D721Med (cell line): ENCODE results near the gene SH3BGR.
A peak's percentile ranks its signal among the peaks of the same experiment; 100 is the strongest.

Source experiments
- DNase-seq: peaks from one replicate; pipeline ENCODE4 v3.0.0; 2011; ENCODE audit warnings: low spot score; ENCODE audit not compliant: insufficient read length
- FAIRE-seq: peaks from 2 replicates; lab custom pipeline; 2011; peaks lifted over from hg19 to GRCh38; lab: Jason Lieb, UNC
- TF ChIP-seq, protein P1 (sequence below): IDR thresholded peaks from 2 replicates; pipeline ENCODE4 v1.5.1; 2012; ENCODE audit warnings: mild to moderate bottlenecking, control low read depth; ENCODE audit not compliant: insufficient read depth; ENCODE audit errors: missing control alignments

Gene SH3BGR

DNA sequence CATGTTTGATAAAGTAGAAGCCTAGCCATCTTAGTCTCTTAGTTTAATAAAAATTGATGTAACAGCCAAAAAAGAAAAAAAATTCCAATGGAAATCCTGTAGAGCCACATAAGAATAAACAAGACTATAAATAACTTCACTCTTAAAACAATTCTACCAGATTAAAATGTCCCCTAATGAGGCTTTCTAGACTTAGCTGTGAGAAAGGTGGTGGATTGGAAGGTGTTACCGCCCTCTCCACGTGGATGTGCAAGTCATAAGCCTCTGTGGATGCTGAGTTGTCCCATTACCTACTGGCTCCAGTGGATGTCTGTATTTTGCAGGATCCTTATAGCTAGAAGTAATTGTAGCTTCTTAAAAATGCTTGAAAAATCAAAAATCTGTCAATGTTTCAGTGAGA is 20.8 kb upstream of the SH3BGR start:
- FAIRE-seq (peak; percentile 21), DNase-seq (no peak)
- TF ChIP-seq, protein P1, sequence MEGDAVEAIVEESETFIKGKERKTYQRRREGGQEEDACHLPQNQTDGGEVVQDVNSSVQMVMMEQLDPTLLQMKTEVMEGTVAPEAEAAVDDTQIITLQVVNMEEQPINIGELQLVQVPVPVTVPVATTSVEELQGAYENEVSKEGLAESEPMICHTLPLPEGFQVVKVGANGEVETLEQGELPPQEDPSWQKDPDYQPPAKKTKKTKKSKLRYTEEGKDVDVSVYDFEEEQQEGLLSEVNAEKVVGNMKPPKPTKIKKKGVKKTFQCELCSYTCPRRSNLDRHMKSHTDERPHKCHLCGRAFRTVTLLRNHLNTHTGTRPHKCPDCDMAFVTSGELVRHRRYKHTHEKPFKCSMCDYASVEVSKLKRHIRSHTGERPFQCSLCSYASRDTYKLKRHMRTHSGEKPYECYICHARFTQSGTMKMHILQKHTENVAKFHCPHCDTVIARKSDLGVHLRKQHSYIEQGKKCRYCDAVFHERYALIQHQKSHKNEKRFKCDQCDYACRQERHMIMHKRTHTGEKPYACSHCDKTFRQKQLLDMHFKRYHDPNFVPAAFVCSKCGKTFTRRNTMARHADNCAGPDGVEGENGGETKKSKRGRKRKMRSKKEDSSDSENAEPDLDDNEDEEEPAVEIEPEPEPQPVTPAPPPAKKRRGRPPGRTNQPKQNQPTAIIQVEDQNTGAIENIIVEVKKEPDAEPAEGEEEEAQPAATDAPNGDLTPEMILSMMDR, result no peak

DNA sequence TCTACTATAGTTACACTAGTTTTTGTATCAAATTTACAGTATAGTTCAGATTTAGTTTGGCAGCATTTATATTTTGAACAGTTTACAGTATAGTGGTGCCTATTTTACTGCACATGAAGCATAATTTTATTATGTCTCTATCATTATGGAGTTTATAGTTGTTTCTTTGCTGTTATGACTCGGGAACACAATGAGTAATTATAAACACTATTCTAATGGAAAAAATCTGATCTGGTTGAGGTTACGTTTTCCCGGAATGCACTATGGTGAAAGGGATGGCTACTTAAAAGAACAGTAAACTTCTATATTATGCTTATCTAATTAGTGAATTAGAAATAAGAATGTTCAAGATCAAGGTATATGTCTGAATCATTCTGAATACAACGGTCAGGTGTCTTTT is 16.8 kb upstream of the SH3BGR start:
- TF ChIP-seq, protein P1, result no peak
- DNase-seq (no peak), FAIRE-seq (no peak)

DNA sequence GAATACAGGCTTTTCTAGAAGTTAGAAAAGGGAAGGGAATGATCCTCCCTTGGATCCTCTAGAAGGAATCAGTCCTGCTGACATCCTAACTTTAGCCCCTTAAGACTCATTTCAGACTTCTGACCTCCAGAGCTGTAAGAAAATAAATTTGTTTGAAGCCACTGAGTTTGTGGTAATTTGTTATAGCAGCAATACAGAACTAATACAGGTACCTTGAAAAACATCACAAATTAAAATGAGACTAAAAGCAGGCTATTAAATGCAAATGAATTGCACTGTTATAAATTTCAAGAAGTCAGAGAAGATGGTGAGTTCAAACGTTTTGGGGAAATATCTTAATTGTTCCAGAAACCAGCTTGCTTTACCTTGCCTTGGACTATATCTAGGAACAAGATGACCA is 12.5 kb upstream of the SH3BGR start:
- FAIRE-seq (no peak), DNase-seq (no peak)
- TF ChIP-seq, protein P1, result no peak

DNA sequence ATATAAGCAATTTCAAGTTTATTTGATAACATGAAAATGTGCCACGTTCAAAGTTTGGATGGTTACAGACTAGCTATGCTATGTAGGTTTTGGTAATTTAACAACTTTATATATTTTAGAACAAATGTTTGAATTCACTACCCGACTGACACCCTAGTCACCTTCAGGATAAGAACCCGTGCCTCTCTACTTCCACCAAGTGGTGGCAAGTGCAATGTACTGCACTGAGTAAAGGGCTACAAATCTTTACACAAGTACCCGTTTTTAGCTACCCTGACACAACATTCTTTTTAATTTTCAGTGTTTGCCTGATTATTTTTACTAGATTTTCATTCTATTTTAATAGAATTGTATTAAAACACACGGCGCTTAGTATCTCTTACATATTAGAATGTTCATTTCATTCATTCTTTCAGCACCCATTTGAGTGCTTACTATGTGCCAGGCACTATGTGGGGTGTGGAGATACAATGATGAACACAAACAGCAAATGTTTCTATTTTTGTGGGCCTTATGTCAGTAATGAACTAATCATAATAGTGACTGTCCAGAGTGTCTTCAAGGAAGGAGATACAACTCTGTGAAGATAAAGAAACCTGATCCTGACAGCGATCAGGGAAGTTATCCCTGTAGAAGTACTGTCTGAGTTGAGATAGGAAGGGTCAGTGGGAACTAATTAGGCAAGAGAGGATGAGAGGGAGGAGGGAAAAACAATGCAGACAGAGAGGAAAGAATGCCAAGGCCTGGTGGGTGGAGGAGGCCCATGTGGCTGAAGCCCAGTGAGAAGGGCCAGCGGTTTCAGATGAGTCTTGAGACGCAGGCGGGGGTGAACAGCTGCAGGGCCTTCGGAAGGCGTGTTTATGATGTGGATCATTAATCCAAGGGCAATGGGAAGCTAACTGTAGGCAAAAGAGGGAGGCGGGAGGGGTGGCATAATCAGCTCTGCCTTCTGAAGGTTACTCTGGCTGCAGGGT is 10.0 kb upstream of the SH3BGR start:
- TF ChIP-seq, protein P1, result peak; percentile 78
- DNase-seq (no peak), FAIRE-seq (no peak)

DNA sequence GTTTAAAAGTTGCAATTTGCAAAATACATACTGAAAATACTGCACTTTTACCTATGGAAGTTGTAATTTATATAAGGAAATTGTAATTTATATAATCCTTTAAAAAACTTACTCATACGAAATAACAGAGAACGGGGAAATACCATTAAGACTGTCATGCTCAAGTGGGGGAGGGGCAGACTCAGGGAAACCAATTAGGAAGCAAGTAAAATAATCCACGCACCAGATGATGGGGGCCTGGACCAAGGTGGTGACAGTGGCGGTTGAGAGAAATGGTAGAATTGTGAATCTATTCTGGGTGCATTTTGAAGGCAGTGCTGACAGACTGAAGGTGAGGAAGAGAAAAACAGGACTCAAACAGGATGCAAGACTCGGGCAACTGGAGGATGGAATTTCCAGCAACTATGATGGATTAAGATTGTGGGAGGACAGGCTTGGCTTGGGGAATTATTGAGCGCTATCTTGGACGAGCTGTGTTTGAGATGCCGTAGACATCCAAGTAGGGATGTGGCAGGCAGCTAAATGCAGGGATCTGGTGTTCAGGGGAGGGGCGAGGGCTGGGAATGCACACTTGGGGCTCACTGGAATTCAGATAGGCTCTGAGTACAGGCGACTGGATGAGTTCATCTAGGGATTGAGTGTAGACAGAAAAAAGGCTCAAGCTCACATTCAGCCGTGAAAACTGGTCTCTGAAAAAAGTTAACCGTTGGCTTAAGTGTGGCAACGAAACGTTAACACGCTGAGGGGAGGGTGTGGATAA is 7.2 kb upstream of the SH3BGR start:
- TF ChIP-seq, protein P1, result no peak
- FAIRE-seq (no peak), DNase-seq (no peak)

DNA sequence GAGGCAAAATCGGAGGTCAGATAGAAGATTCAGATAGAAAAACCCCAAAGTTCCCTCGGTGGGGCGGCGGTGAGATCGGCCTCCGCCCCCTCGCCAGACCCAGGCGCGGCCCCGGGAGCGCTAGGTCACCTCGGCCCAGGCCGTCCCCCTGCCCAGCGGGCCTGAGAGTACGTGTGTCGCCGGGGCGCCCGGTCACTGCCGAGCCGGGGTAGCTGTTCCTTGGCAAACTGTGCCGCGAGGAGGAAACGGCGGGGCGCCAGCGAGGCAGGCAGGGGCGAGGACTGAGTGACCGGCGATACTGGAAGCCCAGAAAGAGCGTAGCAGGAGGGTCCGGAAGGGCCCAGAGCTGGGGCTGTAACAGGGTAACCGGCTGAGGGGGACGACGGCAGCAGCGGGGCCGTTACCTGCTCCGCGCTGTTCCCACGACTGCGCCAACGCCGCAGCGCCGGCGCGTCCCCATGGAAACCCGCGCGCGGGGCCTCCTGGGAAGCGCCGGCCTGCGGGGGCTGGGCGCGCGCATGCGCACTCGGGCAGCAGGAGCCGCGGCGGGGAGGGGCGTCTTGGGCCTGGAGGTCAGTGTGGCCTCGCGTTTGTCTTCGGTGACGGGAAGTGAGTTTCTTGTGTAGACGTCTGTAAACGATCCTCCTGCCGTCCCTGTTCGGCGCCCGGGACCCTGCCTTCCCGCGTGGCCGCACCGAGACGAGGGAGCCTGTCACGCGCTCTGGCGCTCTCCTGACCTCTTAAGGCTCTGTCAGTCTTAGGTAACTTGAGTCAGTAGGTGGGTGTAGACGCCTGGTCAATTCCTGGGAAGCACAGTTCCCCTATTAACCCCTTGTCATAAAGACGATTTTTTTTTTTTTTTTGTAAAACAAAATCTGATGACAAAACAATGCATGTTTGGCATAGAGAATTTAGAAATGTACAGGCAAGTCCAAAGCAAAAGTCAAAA is 6.2 kb upstream of the SH3BGR start, which contains the start of gene LCA5L:
Gene LCA5L (minus strand): TSS at position 458 of the 949 bp plus-strand sequence. CDS start 17,285 bp downstream, outside the sequence.
- DNase-seq (peak; percentile 86), FAIRE-seq (no peak)
- TF ChIP-seq, protein P1, result no peak
